Kidney glomerular epithelial cell (primary cell): ENCODE data around the gene PMPCA.

Experiments used
- DNase-seq: peaks from one replicate; lab custom pipeline; 2025; lab: John Stamatoyannopoulos, UW

Gene PMPCA

GRCh38 chr9:136436055-136436634, 25.7 kb downstream of the PMPCA start:
- no peak for DNase-seq

DNA sequence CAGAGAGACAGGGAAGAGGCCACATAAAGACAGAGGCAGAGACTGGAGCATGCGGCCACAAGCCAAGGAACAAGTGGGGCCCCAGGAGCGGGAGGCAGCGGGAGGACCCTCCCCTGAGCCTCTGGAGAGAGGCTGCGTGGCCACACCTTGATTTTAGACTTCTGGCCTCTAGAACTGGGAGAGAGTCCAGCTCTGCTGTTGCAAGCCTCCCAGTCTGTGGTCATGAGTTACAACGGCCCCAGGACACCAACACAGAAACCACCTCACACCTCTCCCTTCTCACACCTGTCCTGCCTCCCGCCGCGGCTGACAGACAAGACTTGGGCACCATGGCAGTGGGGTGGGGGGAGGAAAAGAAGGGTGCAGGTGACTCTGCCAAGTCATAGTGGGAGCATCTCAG, 27.0 kb downstream of the PMPCA start:
- no peak for DNase-seq

DNA sequence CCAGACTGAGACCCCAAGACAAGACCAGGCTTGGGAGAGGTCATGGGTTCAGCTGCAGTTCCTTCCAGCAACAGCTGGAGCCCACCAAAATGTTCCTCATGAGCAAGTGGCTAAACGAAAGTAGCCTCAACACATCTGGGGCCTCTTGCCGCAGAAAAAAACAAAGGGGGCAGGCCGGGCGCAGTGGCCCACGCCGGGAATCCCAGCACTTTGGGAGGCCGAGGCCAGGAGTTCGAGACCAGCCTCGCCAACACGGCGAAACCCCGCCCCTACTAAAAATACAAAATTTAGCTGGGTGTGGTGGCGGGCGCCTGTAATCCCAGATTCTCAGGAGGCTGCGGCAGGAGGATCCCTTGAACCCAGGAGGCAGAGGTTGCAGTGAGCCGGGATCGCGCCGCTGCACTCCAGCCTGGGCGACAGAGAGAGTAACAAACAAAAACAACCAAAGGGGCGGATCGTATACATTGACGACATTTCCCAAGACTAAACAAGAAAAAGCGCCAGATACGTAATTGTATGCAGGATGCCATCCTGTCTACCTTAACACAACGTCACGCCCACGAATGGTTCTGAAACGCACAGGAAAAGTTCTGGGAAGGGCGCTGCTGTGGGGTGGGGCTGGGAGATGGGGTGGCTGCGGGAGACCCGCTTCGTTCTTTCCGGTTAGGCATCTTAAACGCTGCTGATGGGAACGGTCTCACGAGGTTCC, 27.5 kb downstream of the PMPCA start:
- no peak for DNase-seq

- DNase-seq, result peak; percentile 15
These were observed 28.4 kb downstream of the PMPCA start for GRCh38 chr9:136438548-136439480.

DNA sequence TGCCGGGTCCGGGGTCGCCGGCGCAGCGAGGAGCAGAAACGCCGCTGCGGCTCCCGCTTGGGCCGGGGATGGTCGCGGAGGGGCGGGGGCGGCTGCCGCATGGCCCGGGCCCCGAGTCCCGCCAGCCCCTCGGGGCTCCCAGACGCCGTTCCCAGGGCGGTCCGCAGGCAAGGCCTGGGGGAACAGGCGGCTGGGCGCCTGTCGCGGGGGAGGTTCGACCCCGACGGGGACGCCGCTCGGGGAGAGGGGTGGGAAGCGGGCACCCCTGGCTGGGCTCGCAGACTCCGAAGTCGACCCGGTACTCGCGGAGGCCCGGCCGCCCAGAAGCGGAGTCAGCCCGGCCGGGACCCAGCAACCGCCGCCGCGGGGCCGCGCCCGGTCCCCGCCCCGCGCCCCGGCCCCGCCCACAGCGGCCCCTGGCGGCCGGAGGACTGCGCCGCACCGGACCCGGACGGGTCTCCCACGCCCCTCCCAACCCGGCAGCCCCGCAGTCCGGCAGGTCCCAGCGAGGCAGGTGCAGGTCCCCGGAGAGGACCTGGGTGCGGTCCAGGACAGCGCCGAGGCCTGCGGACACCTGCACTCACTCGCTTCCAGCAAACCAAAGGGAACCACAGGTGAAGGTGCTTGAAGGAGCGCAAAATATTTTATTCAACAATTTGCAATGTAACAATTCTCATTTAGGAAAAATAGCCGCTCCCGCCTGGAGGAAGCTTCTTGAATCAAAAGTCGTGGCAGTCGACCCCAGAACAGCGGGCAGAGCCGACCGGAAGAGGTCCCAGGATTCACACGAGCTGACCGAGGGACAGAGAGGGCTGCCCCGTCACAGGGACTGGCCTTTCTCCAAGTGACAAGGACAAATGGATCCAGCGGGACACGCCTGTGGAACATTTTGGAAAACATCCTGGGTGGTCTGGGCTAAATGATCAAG, 29.3 kb downstream of the PMPCA start, which contains the start of gene INPP5E:
TSS of gene INPP5E (minus strand) at position 365 of the 928 bp plus-strand sequence. CDS start 426 bp downstream, outside the sequence.
- no peak for DNase-seq

DNA sequence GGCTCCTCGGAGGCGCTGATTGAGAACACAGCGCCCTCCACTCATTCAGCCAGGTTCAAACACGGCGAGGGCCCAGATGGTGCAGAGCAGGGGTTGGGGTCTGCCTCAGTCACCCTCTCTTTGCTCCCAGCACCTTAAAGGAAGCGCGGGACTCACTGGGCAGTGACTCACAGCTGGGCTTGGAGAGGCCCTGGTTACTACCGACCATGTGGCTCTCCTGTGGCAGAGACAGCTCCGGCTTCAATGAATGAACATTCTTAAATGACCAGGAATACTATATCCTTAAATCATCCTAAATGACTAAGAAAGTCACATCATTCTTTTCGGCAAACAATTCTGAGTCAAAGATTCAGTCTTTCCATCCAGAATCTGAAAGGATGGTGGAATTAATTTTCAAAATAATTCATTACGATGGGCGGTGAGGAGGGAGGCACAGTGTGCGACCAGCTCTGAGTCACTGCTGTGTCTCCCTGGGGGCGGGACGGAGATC, 30.8 kb downstream of the PMPCA start:
- no peak for DNase-seq

DNA sequence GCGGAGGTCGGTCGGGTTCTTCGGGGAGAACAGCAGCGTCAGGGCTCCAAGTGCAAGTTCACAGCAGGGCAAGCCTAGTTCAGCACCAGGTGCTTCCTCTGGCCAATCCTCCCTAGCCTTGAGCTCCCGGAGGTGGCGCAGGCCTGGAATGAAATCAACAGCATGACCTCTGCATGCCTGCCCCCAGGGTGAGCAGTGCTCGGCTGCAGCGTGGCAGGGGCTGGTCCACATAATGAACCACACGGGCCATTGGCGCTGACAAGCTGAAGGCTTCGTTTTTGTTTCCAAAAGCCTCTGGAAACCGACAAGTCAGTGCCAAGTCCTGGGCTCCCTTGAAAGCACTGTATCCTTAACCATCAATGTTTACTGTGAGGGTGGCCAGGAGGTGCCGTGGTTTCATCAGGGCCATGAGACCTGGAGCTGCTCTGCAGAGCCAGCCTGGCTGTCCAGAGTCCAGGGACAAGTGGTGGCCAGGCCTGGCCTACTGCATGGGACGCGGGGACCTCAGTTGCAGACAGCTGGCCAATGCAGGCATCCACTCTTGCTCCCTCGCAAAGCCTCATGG, 31.3 kb downstream of the PMPCA start:
- DNase-seq, result no peak

- no peak for DNase-seq
These were observed 31.8 kb downstream of the PMPCA start for GRCh38 chr9:136442265-136442664.

GRCh38 chr9:136443087-136443486, 32.6 kb downstream of the PMPCA start:
- DNase-seq, result no peak

DNA sequence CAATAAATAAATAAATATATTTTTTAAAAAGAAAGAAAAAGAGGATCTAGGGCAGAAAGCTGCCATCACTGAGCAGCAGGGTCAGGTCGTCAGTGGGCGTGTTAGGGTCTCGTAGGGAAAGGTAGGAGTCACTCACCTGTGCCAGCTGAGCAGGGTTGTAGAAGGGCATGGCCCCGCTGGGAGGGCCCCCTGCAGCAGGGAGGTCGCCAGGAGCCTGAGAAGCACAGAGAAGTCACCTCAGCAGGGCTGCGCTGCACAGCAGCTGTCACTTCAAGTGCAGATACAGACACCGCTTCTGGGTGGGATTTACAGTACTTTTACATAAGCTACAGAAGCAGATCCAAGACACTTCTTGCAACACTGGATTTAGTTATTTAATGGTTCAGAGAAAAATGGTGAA, 33.2 kb downstream of the PMPCA start:
- DNase-seq, result no peak

DNA sequence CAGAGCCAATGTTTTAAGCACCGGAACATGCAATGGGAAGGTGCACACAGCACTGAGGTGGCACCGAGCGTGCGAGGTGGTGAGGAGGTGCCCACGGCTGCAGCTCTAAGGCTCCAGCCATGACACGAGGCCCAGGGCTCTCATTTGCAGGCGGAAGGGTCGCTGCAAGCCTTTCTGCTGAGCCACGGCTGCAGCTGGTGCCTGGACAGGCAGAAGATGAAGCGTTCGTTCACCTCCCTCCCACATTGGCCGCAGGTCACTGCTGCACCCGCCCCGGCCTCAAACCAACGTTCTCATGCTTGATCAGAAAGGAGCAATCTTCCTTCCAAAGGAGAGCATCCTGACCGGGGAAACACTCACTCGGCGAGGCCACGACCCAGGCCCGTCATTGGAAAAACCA, 33.6 kb downstream of the PMPCA start:
- DNase-seq, result no peak

GRCh38 chr9:136445799-136446198, 35.3 kb downstream of the PMPCA start:
- DNase-seq, result no peak

DNA sequence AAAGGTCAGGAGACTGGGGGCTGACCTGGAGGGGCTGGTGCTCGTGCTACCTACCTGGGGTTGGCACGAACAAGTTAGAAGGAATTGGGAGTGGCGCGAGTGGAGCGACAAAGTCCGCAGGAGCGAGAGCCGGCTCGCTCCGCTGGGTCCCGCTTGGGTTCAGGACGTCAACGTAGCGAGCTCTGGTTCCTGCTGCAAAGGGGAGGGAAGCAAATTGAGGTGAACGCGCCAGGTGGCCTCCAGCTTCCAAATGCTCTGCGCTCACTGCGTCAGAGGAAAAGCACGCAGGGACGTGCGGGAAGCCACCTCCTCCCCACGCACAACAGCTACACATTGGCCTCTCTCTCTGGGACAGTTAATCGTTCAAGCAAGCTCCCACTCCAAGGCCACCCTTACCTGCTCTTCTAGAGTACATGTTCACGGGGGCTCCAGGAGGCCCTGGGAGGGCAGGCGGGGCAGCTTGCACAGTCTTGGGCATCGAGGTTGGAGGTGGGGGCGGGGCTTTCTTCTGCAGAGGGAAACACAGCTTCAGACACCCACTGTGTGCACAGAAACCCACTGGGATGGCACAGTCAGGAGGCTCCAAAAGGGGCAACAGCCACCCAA, 36.8 kb downstream of the PMPCA start:
- no peak for DNase-seq

DNA sequence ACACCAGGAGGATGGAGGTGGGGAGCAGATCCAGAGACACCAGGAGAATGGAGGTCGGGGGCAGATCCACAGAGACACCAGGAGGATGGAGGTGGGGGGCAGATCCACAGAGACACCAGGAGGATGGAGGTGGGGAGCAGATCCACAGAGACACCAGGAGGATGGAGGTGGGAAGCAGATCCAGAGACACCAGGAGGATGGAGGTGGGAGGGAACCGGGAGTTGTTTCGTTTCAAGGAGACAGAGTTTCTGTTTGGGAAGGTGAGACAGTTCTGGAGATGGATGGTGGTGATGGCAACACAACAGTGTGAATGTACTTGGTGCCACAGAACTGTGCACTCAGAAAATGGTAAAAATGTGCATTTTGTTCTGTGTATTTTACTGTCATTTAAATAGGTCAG, 38.2 kb downstream of the PMPCA start:
- DNase-seq, result no peak

GRCh38 chr9:136451221-136451877, 40.9 kb downstream of the PMPCA start:
- no peak for DNase-seq

DNA sequence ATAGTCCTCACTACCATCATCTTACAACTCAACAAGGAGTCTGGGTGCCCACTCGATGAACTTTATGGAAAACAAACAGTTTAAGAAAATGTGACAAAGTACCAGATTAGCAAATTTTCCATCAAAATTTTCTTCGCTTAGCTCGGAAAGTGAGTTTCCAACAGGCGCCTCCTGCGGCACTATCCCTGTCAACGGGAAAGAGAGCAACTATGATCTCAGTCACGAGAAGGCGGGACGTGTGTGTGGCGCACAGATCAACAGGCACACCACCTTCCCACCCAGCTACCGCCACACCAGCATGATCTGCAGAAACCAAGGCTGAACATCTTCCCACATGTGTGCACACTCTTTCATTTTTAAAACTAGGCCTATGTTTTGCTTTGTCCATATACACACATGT, 42.9 kb downstream of the PMPCA start:
- DNase-seq, result no peak

DNA sequence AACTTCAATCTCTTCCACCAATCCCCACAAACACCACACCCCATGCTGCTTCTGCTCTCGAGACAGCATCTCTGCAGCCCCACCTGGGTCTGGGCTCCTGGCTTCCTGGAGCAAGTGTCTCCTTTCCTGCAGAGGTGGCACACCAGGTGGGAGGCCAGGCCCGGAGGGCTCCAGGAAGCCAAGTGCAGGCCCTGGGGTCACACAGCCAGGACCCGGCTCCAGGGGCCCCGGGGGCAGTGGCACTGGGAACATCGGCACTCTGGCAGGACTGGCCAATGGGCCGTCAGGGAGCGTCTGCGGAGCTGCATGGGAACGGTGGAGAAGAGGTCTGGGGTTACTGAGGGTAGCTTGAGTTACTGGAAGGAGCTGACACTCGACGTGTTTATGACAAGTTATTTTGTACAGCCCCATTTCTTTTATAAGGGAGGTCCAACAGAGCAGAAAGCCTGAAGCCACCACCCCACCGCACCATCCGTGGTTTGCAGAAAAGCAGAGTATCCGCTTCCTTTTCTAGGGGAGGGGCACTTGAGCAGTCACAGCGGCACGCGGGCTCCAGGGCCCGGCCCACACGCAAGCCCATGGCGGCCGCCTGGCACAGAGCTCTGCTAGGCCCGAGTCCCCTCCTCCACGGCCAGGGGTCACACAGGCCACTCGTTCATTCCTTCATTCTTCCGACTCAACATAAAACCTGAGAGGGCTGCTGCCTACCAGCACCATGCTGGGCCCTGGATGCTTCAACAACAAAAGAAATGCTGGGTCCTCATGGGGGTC, 43.8 kb downstream of the PMPCA start:
- DNase-seq, result no peak

GRCh38 chr9:136455043-136456002, 44.9 kb downstream of the PMPCA start:
- DNase-seq, result no peak
